Mucosa of descending colon (tissue), 3 donors: ENCODE results near the gene RAET1E. TPM values are rescaled to one million over a fixed set of nuclear protein-coding genes. Genes with fewer than 3 reads are reported as not detected.
A peak's percentile ranks its signal among the peaks of the same experiment; 100 is the strongest.
"Not testable (repeated sequence)": the region's sequence is repeated elsewhere in the genome, so short reads cannot be mapped to it uniquely, and the experiment has no call there.

ENCODE experiments used
- ATAC-seq: fragments of 200-7000 bp; cut with Tn5 transposase; one replicate; pipeline ENCODE4 v1.9.1; 2020; ENCODE audit warnings: mild to moderate bottlenecking, moderate library complexity
- DNase-seq, 3 donors: peaks; one replicate each; pipeline ENCODE4 v3.0.0-alpha.2; 2020
- H3K36me3 ChIP-seq: fragments of 200-600 bp; one replicate; pipeline ENCODE4 v1.8.0; 2021; ENCODE audit warnings: low read depth, mild to moderate bottlenecking
- H3K4me1 ChIP-seq: fragments of 200-600 bp; one replicate; pipeline ENCODE4 v1.8.0; 2021; ENCODE audit warnings: low read depth, mild to moderate bottlenecking
- H3K4me3 ChIP-seq: fragments of 200-600 bp; one replicate; pipeline ENCODE4 v1.8.0; 2021; ENCODE audit warnings: mild to moderate bottlenecking
- H3K9me3 ChIP-seq: fragments of 200-600 bp; one replicate; pipeline ENCODE4 v1.8.0; 2021; ENCODE audit warnings: mild to moderate bottlenecking
- CTCF ChIP-seq: fragments of 200-600 bp; IDR thresholded peaks from one replicate; pipeline ENCODE4 v1.8.0; 2022; ENCODE audit warnings: antibody characterized with exemption, mild to moderate bottlenecking
- intact Hi-C, 2 donors: fragments of 100-400 bp; cut with DNase I in 1 of 2; cut with micrococcal nuclease in 1 of 2; formaldehyde crosslinking; loops; one replicate each; pipeline versions ENCODE4 v1.11.0 to v1.11.1; 2022; cut with DNase I, micrococcal nuclease
- total RNA-seq, 3 donors: library from RNA; stranded (reverse); fragmentation: NEBNext Ultra II Directional in 2 of 3; extraction: Animal tissue kit (Norgen Biotek cat#: 25700) in 2 of 3; gene quantifications; one replicate each; pipeline versions ENCODE4 v1.2.1 to v1.2.4, GENCODE V29; 2021 to 2023
- donor health status: DM: no; HTN: no; CAD: no; lungs with moderate emphysema.
- donor health status: DM: no; HTN: no; CAD: no.
- donor health status: DM: no; HTN: yes; CAD: no.

Gene RAET1E
- total RNA-seq, 3 donors from 2014 or later = 0.16 to 0.58 TPM; not detected in 1

- H3K36me3 ChIP-seq = no peaks in the 10 kb centered on the region
- H3K4me3 ChIP-seq = no peak overlapping the region
- TF ChIP-seq CTCF = no peak
- intact Hi-C loops = no loop called here
- H3K9me3 ChIP-seq = no peaks in the 10 kb centered on the region
- DNase-seq (no peak), ATAC-seq (no peak)
- H3K4me1 ChIP-seq = peaks cover 23% of the 10 kb centered on the region
Measured at GRCh38 chr6:149940672-149940982, 42.7 kb upstream of the RAET1E start.

GRCh38 chr6:149939909-149940671, 42.2 kb upstream of the RAET1E start:
- H3K4me3 ChIP-seq = no peak overlapping the region
- no peak for ATAC-seq
- no peak for DNase-seq
- peaks cover 23% of the 10 kb centered on the region for H3K4me1 ChIP-seq
- TF ChIP-seq CTCF = no peak
- H3K36me3 ChIP-seq = no peaks in the 10 kb centered on the region
- no peaks in the 10 kb centered on the region for H3K9me3 ChIP-seq
- intact Hi-C loops = no loop called here

GRCh38 chr6:149939356-149939648, 41.4 kb upstream of the RAET1E start:
- no peaks in the 10 kb centered on the region for H3K9me3 ChIP-seq
- H3K36me3 ChIP-seq = no peaks in the 10 kb centered on the region
- intact Hi-C loops = no loop called here
- no peak for TF ChIP-seq CTCF
- peaks cover 23% of the 10 kb centered on the region for H3K4me1 ChIP-seq
- DNase-seq (no peak), ATAC-seq (no peak)
- H3K4me3 ChIP-seq = no peak overlapping the region

- Histone ChIP-seq H3K9me3 (no peaks in the 10 kb centered on the region), H3K36me3 (no peaks in the 10 kb centered on the region), H3K4me1 (peaks cover 23% of the 10 kb centered on the region), H3K4me3 (no peak overlapping the region)
- ATAC-seq (peak; percentile 9), DNase-seq (no peak)
- TF ChIP-seq CTCF = no peak
- intact Hi-C loops = no loop called here
Measured at GRCh38 chr6:149938571-149939355, 40.9 kb upstream of the RAET1E start.

GRCh38 chr6:149938013-149938570, 40.2 kb upstream of the RAET1E start:
- H3K36me3 ChIP-seq, H3K9me3 ChIP-seq, DNase-seq, H3K4me3 ChIP-seq, intact Hi-C loops: not testable (repeated sequence)
- ATAC-seq = peak; percentile 38
- peaks cover 23% of the 10 kb centered on the region for H3K4me1 ChIP-seq

GRCh38 chr6:149936743-149937142, 38.8 kb upstream of the RAET1E start:
- ATAC-seq = no peak
- peaks cover 16% of the 10 kb centered on the region for H3K4me1 ChIP-seq
- TF ChIP-seq CTCF = no peak
- DNase-seq = no peak
- H3K4me3 ChIP-seq = no peak overlapping the region
- H3K36me3 ChIP-seq = no peaks in the 10 kb centered on the region
- intact Hi-C loops = no loop called here
- no peaks in the 10 kb centered on the region for H3K9me3 ChIP-seq
